Cardiac fibroblast (primary cell): Measurements from ENCODE around the gene BBX.

Experiments used
- DNase-seq, 2 donors: peaks; one replicate each; pipeline versions ENCODE4 v3.0.0 to v3.0.0-alpha.2; 2010; ENCODE audit warnings: low read depth in 2 of 2
- H3K4me3 ChIP-seq, 2 donors: replicated peaks in 1 of 2; 1 replicate in 1 of 2; 2 replicates in 1 of 2; pipeline ENCODE4 v1.5.1; 2011; ENCODE audit warnings: low read depth in 2 of 2, low read length in 2 of 2, mild to moderate bottlenecking in 2 of 2, moderate library complexity in 1 of 2
- TF ChIP-seq, protein P1 (sequence below): IDR thresholded peaks from one replicate; pipeline ENCODE4 v1.5.1; 2011; ENCODE audit warnings: low read depth, mild to moderate bottlenecking, low read length, inconsistent platforms

Gene BBX

DNA sequence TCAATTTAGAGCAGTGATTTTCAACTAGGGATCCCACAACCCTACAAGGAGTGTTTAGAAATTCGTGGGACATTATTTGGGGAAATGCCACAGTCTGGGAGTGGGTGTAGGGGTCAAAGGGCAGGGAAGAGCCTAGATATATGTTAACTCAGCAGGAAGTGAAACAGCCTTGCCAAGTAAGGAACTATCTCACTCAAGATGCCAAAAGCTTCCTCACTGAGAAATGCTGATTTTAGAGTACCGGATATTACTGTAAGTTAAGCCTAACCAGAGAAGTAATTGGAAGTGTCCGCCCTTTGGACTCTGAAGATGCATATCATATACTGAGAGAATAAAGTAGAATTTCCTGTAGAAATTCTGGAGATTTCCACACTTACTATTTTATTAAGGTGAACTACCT, 158.6 kb downstream of the BBX start:
- TF ChIP-seq, protein P1, sequence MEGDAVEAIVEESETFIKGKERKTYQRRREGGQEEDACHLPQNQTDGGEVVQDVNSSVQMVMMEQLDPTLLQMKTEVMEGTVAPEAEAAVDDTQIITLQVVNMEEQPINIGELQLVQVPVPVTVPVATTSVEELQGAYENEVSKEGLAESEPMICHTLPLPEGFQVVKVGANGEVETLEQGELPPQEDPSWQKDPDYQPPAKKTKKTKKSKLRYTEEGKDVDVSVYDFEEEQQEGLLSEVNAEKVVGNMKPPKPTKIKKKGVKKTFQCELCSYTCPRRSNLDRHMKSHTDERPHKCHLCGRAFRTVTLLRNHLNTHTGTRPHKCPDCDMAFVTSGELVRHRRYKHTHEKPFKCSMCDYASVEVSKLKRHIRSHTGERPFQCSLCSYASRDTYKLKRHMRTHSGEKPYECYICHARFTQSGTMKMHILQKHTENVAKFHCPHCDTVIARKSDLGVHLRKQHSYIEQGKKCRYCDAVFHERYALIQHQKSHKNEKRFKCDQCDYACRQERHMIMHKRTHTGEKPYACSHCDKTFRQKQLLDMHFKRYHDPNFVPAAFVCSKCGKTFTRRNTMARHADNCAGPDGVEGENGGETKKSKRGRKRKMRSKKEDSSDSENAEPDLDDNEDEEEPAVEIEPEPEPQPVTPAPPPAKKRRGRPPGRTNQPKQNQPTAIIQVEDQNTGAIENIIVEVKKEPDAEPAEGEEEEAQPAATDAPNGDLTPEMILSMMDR, result no peak
- no peak overlapping the region for H3K4me3 ChIP-seq
- no peak for DNase-seq

DNA sequence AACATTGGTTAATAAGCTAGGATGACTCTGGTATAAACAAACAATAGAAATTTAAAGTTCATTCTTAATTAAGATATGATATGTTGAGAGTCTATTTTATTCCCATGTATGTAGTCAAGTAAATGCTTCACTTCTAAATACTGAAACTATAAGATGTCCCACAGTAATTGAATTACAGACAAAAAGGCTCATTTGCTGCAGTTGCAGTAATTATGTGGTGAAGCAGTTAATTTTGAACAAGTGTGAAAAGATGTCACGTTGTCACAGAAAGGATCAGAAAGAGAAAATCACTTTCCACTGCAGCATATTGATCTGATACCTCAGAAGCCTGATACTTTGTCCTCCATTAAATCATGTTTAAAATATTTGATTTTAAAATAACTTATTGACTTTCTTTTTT, 159.8 kb downstream of the BBX start:
- TF ChIP-seq, protein P1, result no peak
- H3K4me3 ChIP-seq, result no peak overlapping the region

DNA sequence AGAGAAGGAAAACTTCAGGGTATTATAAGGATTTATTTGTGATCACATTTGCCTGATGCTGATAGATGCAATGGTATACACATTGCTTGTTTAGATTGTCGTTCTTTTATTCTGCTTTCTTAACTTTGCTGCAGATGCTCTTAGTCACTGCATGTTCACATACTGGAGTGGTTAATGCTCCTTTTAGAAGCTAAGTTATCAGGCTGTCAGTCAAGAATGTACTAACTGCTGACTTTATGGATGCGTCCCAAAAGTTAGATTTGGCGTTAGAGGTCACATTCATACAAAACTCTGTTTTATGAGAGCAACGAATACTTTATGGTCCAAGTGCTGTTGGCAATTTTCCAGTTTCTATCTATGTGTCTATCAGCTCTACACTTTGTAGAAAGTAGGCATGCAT, 160.7 kb downstream of the BBX start:
- no peak overlapping the region for H3K4me3 ChIP-seq
- TF ChIP-seq, protein P1, result no peak
- peak; percentile 38 to 79 for DNase-seq

More for the DNA sequence above, 159.8 kb downstream of the BBX start:
- DNase-seq, result no peak

DNA sequence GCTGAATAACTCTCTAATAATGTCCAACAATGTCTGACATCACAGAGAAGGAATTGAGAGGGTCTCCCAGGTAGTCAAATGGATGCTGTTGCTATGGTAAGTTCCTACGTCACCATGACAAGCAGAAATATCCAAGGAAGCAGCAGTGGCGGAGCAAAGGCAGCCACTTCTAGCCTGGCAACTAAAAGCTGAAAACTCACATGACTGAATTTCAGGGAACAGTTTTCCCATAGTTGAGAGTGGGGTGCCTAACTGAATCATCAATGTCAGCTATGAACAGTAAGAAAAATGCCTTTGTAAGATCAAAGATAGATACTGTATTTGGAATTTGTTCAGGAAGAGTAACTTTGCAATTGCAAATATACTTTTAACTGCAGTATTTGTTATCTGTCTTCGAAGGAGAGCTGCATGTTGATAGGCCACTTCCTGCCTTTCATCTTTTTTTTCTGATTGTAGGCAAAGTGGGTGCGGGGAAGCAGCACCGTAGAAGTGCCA, 161.7 kb downstream of the BBX start:
- TF ChIP-seq, protein P1, result no peak
- DNase-seq, result peak in 1 of 2 donors; percentile 31
- H3K4me3 ChIP-seq, result no peak overlapping the region

DNA sequence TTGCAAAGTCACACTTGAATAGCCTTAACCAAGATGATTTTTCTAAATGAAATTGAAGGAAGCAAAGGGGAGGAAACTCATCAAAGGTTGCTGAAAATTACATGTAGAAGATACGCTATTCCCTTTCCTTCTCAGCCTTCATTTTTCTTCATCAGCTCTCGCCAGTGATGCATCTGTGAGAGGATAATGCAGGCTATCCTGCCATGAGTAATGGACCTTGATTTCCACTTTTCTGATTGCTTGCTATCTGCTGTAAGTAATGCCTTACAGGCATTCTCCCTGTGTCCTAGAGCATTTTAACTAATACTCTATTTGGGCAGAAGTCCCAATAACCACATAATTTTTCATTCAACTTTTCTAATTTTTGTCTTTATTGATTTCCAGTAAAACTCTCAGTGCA, 162.6 kb downstream of the BBX start:
- TF ChIP-seq, protein P1, result no peak
- no peak for DNase-seq
- H3K4me3 ChIP-seq, result no peak overlapping the region

DNA sequence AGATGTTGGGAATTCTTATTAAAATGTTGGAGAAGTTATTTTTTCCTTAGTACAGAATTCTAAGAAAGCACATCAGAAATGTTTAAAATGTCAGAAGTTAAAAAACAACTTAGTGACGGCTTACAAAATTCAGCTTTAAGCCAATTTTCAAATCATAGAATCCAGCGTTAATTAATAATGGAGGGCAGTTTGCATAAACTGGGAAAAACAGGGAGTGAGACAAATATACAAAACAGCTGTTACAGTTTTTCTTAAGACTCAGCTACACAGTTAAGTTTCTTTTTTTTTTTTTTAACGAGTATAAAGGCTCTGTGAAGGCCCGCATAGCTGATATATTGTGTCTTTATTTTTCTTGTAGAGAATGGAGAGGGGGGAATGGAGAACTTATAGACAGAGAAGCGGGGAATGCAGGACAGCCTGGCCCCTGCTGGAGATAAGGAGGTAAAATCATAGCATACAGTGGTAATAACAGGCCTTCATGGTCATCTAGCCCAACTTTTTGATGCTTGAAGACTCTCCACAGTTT, 164.4 kb downstream of the BBX start:
- TF ChIP-seq, protein P1, result no peak
- H3K4me3 ChIP-seq, result no peak overlapping the region
- DNase-seq, result no peak

DNA sequence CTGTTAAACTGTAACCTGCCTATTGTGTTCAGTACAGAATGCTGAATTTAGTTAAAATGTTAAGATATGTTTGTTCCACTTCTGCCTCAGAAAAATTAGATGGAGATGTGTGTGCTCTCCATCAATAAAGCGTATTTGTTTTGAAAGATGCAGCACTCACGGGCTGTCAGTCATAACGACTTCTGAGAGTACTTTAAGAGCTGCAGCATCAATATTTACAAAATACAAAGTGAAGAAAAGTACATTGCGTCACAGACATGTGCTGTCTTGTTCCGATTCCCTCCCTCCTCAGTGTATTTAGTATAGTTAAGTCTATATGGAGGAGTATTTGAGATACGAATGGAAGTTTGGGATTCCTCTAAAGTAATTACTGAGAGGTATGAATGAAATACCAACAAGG, 166.6 kb downstream of the BBX start:
- no peak overlapping the region for H3K4me3 ChIP-seq
- DNase-seq, result no peak
- TF ChIP-seq, protein P1, result no peak
